Mesenchymal stem cell (in vitro differentiated cells and primary cell): ENCODE data around the gene NME7.

Experiments used
- DNase-seq: peaks from one replicate; pipeline ENCODE4 v3.0.0-alpha.2; 2013
- H2AFZ ChIP-seq: one replicate; pipeline ENCODE4 v1.6.1; 2013; ENCODE audit warnings: low read depth, mild to moderate bottlenecking, control low read depth, inconsistent platforms, low read length, moderate library complexity
- H2AK5ac ChIP-seq: 2 replicates; pipeline ENCODE4 v1.6.1; 2013; ENCODE audit warnings: low read length, moderate library complexity, mild to moderate bottlenecking, inconsistent platforms; ENCODE audit not compliant: severe bottlenecking
- H2BK120ac ChIP-seq: one replicate; pipeline ENCODE4 v1.6.1; 2013; ENCODE audit warnings: low read depth, mild to moderate bottlenecking, inconsistent platforms, low read length, moderate library complexity
- H2BK12ac ChIP-seq, 2 experiments: one replicate each; pipeline ENCODE4 v1.6.1; 2013; ENCODE audit warnings: inconsistent platforms in 2 of 2, low read length in 2 of 2, mild to moderate bottlenecking in 2 of 2, moderate library complexity in 2 of 2, control low read depth in 1 of 2
- H2BK15ac ChIP-seq: one replicate; pipeline ENCODE4 v1.6.1; 2013; ENCODE audit warnings: mild to moderate bottlenecking, low read depth, inconsistent platforms; ENCODE audit not compliant: poor library complexity, severe bottlenecking
- H2BK5ac ChIP-seq: 2 replicates; pipeline ENCODE4 v1.6.1; 2013; ENCODE audit warnings: low read depth, mild to moderate bottlenecking, low read length, control low read depth, inconsistent platforms; ENCODE audit not compliant: poor library complexity, severe bottlenecking
- H3K14ac ChIP-seq, 2 experiments: one replicate each; pipeline ENCODE4 v1.6.1; 2013; ENCODE audit warnings: inconsistent platforms in 2 of 2, low read length in 2 of 2, control low read depth in 1 of 2, mild to moderate bottlenecking in 1 of 2, moderate library complexity in 1 of 2
- H3K18ac ChIP-seq, 2 experiments: one replicate each; pipeline ENCODE4 v1.6.1; 2013; ENCODE audit warnings: inconsistent platforms in 2 of 2, low read length in 2 of 2, control low read depth in 1 of 2, low read depth in 1 of 2, mild to moderate bottlenecking in 1 of 2
- H3K23ac ChIP-seq, 2 experiments: one replicate each; pipeline ENCODE4 v1.6.1; 2013; ENCODE audit warnings: inconsistent platforms in 2 of 2, low read length in 2 of 2, mild to moderate bottlenecking in 2 of 2, moderate library complexity in 2 of 2, control low read depth in 1 of 2
- H3K27ac ChIP-seq: 2 replicates; pipeline ENCODE4 v1.5.1; 2013; ENCODE audit warnings: mild to moderate bottlenecking, moderate library complexity, low read length, control low read depth, inconsistent platforms; ENCODE audit not compliant: poor library complexity, severe bottlenecking
- H3K27me3 ChIP-seq, 2 experiments: 2 replicates each; pipeline versions ENCODE4 v1.6.1 to v1.7.0; 2013; ENCODE audit warnings: low read length in 2 of 2, mild to moderate bottlenecking in 2 of 2, moderate library complexity in 2 of 2, control low read depth in 1 of 2, inconsistent platforms in 1 of 2; ENCODE audit not compliant: control insufficient read depth in 1 of 2, insufficient read depth in 1 of 2
- H3K36me3 ChIP-seq, 2 experiments: 2 replicates each; pipeline versions ENCODE4 v1.6.1 to v1.7.0; 2013; ENCODE audit warnings: low read length in 2 of 2, control low read depth in 1 of 2, inconsistent platforms in 1 of 2, low read depth in 1 of 2, mild to moderate bottlenecking in 1 of 2; ENCODE audit not compliant: insufficient read depth in 2 of 2, control insufficient read depth in 1 of 2
- H3K4ac ChIP-seq, 2 experiments: one replicate each; pipeline ENCODE4 v1.6.1; 2013; ENCODE audit warnings: inconsistent platforms in 2 of 2, low read length in 2 of 2, mild to moderate bottlenecking in 2 of 2, moderate library complexity in 2 of 2, control low read depth in 1 of 2, low read depth in 1 of 2
- H3K4me1 ChIP-seq: 2 replicates; pipeline ENCODE4 v1.6.1; 2013; ENCODE audit warnings: low read depth, low read length, control low read depth; ENCODE audit not compliant: control insufficient read depth, insufficient read depth
- H3K4me2 ChIP-seq: 2 replicates; pipeline ENCODE4 v1.6.1; 2013; ENCODE audit warnings: low read length, mild to moderate bottlenecking, inconsistent platforms; ENCODE audit not compliant: poor library complexity, severe bottlenecking
- H3K4me3 ChIP-seq, 2 experiments: 2 replicates each; pipeline versions ENCODE4 v1.5.1 to v1.7.0; 2013; ENCODE audit warnings: low read length in 2 of 2, mild to moderate bottlenecking in 2 of 2, control low read depth in 1 of 2, low read depth in 1 of 2; ENCODE audit not compliant: insufficient read depth in 1 of 2
- H3K79me1 ChIP-seq: replicated peaks from 2 replicates; pipeline ENCODE4 v1.6.1; 2013; ENCODE audit warnings: mild to moderate bottlenecking, control low read depth, low read length, inconsistent platforms; ENCODE audit not compliant: poor library complexity, severe bottlenecking
- H3K9ac ChIP-seq: 2 replicates; pipeline ENCODE4 v1.7.0; 2013; ENCODE audit warnings: mild to moderate bottlenecking, low read length, moderate library complexity
- H3K9me3 ChIP-seq: 2 replicates; pipeline ENCODE4 v1.7.0; 2013; ENCODE audit warnings: mild to moderate bottlenecking, low read length; ENCODE audit not compliant: control insufficient read depth
- H4K8ac ChIP-seq: one replicate; pipeline ENCODE4 v1.6.1; 2013; ENCODE audit warnings: inconsistent platforms, mild to moderate bottlenecking, low read length, moderate library complexity
- H4K91ac ChIP-seq: one replicate; pipeline ENCODE4 v1.6.1; 2013; ENCODE audit warnings: mild to moderate bottlenecking, low read length, inconsistent platforms
- WGBS: methylation state at CpG from one replicate; pipeline ENCODE4 v1.1.7; 2013; ENCODE audit warnings: mixed read lengths; 5-methylcytosine and 5-hydroxymethylcytosine counted together

Gene NME7

DNA sequence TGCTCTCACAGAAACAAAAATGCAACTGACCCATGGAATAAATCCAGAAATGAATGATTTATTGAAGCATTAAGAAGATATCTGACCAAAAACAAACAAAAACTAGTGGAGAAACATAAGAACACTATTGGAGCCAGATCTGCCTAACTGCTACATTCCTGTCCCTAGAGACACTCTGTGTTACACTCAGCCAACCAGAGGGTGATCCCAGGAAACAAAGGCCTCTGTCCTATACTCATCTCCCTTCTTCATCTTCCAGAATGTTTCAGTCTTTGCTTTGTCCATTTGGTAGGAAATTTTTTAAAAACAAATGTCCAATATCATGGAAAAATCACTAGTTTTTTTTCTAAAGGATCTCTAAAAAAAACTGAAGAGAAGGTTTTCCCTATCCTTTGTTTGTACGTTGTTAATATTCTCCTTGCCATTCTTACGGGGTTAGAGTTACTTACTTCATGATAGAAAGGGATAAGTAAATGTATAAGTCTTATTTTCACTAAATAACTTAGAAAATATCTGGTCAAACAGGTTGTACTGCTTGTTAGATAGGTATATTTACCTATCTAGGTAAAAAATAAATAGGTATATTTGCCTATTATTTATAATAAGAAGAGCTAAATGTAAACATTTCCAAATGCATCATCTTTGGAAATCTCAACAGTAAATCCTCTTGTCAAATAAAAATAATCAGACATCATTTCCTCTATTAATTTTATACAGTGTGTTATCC lies 59.1 kb downstream of the NME7 start:
- H2BK120ac ChIP-seq, result no peak overlapping the region
- no peak overlapping the region for H3K4ac ChIP-seq
- H2BK5ac ChIP-seq, result no peak overlapping the region
- peaks cover 3% of the 10 kb centered on the region for H3K79me1 ChIP-seq
- no peak for DNase-seq
- WGBS, result no CpG with 5 or more reads among the region's 2 CpGs
- no peaks in the 10 kb centered on the region for H3K9me3 ChIP-seq
- H3K4me2 ChIP-seq, result no peak overlapping the region
- H2AFZ ChIP-seq, result no peak overlapping the region
- H3K36me3 ChIP-seq, result peaks cover 0 to 12% of the 10 kb centered on the region in 2 experiments
- H3K27ac ChIP-seq, result no peak overlapping the region
- no peaks in the 10 kb centered on the region for H3K27me3 ChIP-seq
- no peak overlapping the region for H3K9ac ChIP-seq
- H3K4me1 ChIP-seq, result peaks cover 2% of the 10 kb centered on the region
- no peak overlapping the region for H3K14ac ChIP-seq
- no peak overlapping the region for H2BK15ac ChIP-seq
- no peak overlapping the region for H3K18ac ChIP-seq
- no peak overlapping the region for H2AK5ac ChIP-seq
- H2BK12ac ChIP-seq, result no peak overlapping the region
- no peak overlapping the region for H4K8ac ChIP-seq
- H4K91ac ChIP-seq, result no peak overlapping the region
- no peak overlapping the region for H3K4me3 ChIP-seq
- no peak overlapping the region for H3K23ac ChIP-seq

DNA sequence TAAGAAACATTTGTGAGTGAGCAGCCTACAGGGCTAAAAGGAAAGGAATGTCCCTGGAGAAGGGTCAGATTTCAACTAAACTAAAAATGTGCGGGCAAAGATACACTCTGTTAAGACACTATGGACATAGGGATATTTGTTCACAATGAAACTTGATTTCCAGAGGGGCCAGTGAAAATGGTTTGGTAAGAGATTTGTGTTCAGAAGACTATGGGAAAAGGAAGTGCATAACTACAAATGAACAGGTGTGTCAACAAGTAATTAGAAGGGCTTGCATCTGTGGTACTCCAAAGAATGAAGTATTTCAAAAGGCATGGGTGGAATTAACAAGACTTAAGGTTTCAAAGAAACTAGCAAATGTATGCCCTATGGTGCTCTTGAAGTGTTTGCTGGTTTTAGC lies 60.4 kb downstream of the NME7 start:
- Histone ChIP-seq H3K23ac (no peak overlapping the region), H2BK15ac (no peak overlapping the region), H3K4ac (no peak overlapping the region), H3K4me2 (no peak overlapping the region), H3K27ac (no peak overlapping the region), H3K14ac (no peak overlapping the region), H3K36me3 (peaks cover 0 to 15% of the 10 kb centered on the region in 2 experiments), H2BK5ac (no peak overlapping the region), H3K9me3 (no peaks in the 10 kb centered on the region), H2BK12ac (no peak overlapping the region), H4K91ac (no peak overlapping the region), H2AFZ (no peak overlapping the region), H3K27me3 (no peaks in the 10 kb centered on the region), H3K4me3 (no peak overlapping the region), H4K8ac (no peak overlapping the region), H3K18ac (no peak overlapping the region), H2AK5ac (no peak overlapping the region), H3K4me1 (peaks cover 2% of the 10 kb centered on the region), H2BK120ac (no peak overlapping the region), H3K9ac (no peak overlapping the region), H3K79me1 (peaks cover 5% of the 10 kb centered on the region)
- no peak for DNase-seq
- WGBS, result 100% methylated on average over 1 of the region's 1 CpG

DNA sequence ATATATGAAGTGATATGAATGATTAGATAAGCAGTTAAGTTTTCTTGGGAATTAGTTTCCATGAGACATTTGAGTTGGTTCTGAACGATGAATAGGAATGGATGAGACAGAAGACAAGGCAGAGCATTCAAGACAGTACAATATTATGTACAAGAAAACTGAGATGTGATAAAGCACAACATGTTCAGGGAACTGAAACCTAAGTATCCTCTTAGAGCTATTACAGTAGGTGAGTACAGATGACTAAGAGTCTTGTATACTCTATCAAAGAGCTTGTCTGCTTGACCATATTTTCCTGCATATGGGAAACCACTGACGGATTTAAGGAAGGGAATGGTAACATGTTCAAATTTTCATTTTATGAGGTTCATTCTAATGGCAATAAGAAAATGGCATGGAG lies 61.6 kb downstream of the NME7 start:
- DNase-seq, result no peak
- no peak overlapping the region for H2AFZ ChIP-seq
- no peak overlapping the region for H3K23ac ChIP-seq
- H4K8ac ChIP-seq, result no peak overlapping the region
- no peak overlapping the region for H2BK12ac ChIP-seq
- peaks cover 0 to 17% of the 10 kb centered on the region in 2 experiments for H3K36me3 ChIP-seq
- no peak overlapping the region for H2BK5ac ChIP-seq
- 98% methylated on average over 2 of the region's 2 CpGs for WGBS
- no peak overlapping the region for H3K27ac ChIP-seq
- H3K79me1 ChIP-seq, result peaks cover 7% of the 10 kb centered on the region
- no peak overlapping the region for H3K14ac ChIP-seq
- no peak overlapping the region for H4K91ac ChIP-seq
- H2BK15ac ChIP-seq, result no peak overlapping the region
- H3K4me1 ChIP-seq, result no peaks in the 10 kb centered on the region
- no peak overlapping the region for H2AK5ac ChIP-seq
- H3K9me3 ChIP-seq, result no peaks in the 10 kb centered on the region
- no peak overlapping the region for H3K9ac ChIP-seq
- H3K4me3 ChIP-seq, result no peak overlapping the region
- H2BK120ac ChIP-seq, result no peak overlapping the region
- no peak overlapping the region for H3K18ac ChIP-seq
- H3K27me3 ChIP-seq, result no peaks in the 10 kb centered on the region
- H3K4ac ChIP-seq, result no peak overlapping the region
- no peak overlapping the region for H3K4me2 ChIP-seq

DNA sequence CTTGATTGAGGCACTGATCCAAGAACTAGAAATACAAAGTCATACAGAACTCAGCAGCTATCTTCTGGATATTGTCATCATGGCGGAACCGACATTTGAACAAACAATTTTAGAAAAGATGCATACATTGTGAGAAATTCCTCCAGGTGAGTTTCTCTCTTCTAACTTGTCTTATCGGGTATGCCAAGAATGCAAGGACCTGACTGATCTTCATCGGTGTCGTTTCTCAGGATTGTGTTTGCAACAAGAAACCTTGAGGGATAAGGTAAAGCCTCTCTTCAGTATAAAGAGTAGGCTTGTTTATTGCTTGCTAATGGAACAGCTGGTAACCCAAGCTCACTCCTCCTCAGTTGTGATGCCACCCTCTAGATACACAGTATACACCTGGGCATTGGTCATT lies 62.2 kb downstream of the NME7 start:
- H3K36me3 ChIP-seq, result peaks cover 0 to 17% of the 10 kb centered on the region in 2 experiments
- H3K18ac ChIP-seq, result no peak overlapping the region
- H3K14ac ChIP-seq, result no peak overlapping the region
- no peak overlapping the region for H2BK5ac ChIP-seq
- no peak for DNase-seq
- no peak overlapping the region for H3K4me3 ChIP-seq
- H2AK5ac ChIP-seq, result no peak overlapping the region
- H3K4me2 ChIP-seq, result no peak overlapping the region
- H3K27ac ChIP-seq, result no peak overlapping the region
- H3K9me3 ChIP-seq, result no peaks in the 10 kb centered on the region
- 97% methylated on average over 5 of the region's 5 CpGs for WGBS
- no peak overlapping the region for H4K8ac ChIP-seq
- no peak overlapping the region for H2BK12ac ChIP-seq
- H3K4ac ChIP-seq, result no peak overlapping the region
- no peak overlapping the region for H3K23ac ChIP-seq
- no peaks in the 10 kb centered on the region for H3K27me3 ChIP-seq
- no peak overlapping the region for H3K9ac ChIP-seq
- H2BK15ac ChIP-seq, result no peak overlapping the region
- no peak overlapping the region for H4K91ac ChIP-seq
- no peak overlapping the region for H2BK120ac ChIP-seq
- peaks cover 7% of the 10 kb centered on the region for H3K79me1 ChIP-seq
- H3K4me1 ChIP-seq, result no peaks in the 10 kb centered on the region
- no peak overlapping the region for H2AFZ ChIP-seq
